Daoy (cell line): Measurements from ENCODE around the gene PRSS33. TPM values are rescaled to one million over a fixed set of nuclear protein-coding genes. Genes with fewer than 3 reads are reported as not detected.

Experiments
- DNase-seq: peaks from one replicate; pipeline ENCODE4 v3.0.0-alpha.2; 2015; ENCODE audit warnings: low read depth
- total RNA-seq: library from RNA; depleted of rRNA; stranded (reverse); fragments of >200 nt; shearing (Covaris generic); gene quantifications from 2 replicates; pipeline ENCODE4 v1.2.3, GENCODE V29; 2014

PRSS33 gene
- total RNA-seq, 1 experiment from 2014 or later, result not detected

DNA sequence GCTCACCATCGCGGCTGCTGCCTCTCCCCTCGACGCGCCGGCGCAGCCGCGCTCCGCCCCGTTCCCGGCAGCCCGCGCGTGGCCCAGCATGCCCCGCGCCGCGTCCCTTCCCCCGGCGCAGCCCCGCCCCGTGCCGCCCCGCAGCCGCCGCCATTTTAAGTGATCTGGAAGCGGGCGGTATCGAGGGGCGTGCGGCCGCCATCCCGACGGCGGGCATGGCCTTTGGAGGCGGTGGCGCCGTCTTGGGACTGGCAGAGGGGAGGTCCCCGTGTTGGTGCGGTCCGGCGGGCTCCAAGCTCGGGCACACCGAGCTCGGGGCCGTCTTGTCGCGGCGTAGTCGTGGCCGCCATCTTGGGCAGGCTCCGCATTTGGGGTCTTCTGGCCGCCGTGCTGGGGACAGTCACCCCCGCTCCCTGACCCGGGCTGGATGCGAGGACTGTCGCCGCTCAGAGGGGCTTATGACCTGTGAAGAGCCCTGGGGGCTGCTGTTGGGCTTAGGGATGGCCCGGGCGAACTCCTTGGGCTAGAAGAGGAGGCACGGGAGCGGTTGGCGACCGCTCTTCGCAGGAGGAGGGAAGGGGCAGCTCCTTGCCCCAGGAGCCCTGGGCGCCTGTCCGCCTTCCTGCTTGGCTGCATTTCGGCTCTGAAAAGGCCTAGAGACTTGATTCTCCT lies 10.0 kb downstream of the PRSS33 start, which contains the start of gene ELOB:
ELOB (minus strand) TSS at position 50 of the 672 bp plus-strand sequence; CDS start at position 9, 41 bp downstream.
- DNase-seq, result peak; percentile 90

DNA sequence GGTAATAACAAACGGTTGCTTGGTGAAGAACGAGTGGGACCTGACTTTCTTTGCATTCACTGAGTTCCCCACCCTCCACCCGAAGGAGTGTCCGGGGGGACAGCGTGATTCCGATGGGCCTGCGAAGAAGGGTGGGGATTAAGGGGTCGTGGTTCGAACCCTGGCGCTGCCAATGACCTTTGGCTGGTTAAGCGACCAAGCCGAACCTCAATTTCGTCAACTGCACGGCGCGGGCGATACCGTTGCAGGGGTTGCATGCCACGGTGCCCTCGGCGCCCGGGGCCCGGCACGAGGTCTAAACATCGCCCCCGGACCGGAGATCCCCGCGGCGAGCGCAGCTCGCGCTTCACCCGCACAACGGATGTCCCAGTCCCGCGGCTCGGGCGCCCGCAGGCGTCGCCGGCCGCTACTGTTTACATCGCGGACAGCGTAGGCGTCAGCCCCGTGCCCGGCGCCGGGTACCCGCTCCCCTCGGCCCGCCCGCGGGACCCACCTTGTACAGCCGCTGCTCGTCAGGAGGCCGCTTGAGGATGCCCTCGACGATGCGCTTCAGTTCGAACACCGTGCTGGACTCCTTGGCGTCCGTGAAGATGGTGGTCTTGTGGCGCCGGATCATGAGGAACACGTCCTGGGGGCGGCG lies 10.7 kb downstream of the PRSS33 start:
- DNase-seq, result no peak

DNA sequence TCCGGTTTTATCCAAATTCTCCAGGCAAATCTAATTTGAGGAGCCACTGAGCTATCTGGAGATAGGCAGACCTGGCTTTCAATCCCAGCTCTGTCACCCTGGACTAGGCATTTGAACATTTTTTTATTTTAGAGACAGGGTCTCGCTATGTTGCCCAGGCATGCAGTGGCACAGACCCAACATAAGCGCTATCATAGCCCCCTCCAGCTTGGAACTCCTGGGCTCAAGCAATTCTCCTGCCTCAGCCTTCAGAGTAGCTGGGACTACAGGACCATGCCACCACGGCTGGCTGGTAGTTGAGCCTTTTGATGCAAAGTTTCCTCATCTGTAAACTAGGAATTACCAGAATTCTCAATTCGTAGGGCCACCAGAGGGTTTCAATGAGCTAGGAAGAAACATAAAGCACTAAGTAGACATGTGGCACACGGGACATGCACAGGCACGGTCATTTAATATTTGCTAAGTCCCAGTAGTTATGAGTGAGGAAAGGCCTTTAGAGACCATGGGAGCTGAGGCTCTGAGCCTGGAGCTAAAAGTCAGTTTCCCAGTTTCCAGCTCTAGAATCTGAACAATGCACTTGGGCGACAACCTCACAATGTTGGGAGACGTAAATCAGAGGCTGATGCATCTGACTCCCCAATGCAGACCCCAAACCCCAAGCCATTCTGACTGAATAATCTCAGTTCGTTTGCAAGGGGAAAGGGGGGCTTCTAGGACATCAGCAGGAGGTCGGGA lies 11.4 kb downstream of the PRSS33 start:
- no peak for DNase-seq

DNA sequence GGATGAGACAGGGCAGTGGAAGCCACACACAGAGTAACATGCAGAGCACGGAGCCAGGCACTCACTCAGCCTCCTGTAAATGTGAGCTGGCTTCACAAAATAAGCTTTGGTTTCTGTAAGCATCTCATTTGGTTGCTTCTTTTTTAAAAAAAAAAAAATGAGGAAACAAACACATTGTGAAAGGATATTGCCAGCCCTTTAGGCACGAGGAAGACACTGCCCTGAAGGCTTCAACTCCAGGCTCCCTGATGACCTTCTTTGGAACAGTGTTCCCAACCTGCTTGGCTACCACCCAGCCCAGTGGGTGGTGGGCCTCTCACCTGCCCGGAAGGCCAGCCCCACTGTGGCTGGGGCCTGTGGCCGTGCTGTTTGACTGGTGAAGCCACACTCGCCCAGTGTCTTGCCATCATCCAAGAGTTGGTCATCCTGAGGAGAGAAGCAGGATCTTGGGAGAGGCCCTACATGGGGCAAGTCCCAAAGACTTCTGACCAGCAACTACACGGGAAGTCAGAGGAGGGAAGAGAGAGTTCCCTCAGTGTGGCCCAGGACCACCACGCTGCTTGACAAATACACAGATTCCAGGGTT lies 12.1 kb downstream of the PRSS33 start:
- no peak for DNase-seq

DNA sequence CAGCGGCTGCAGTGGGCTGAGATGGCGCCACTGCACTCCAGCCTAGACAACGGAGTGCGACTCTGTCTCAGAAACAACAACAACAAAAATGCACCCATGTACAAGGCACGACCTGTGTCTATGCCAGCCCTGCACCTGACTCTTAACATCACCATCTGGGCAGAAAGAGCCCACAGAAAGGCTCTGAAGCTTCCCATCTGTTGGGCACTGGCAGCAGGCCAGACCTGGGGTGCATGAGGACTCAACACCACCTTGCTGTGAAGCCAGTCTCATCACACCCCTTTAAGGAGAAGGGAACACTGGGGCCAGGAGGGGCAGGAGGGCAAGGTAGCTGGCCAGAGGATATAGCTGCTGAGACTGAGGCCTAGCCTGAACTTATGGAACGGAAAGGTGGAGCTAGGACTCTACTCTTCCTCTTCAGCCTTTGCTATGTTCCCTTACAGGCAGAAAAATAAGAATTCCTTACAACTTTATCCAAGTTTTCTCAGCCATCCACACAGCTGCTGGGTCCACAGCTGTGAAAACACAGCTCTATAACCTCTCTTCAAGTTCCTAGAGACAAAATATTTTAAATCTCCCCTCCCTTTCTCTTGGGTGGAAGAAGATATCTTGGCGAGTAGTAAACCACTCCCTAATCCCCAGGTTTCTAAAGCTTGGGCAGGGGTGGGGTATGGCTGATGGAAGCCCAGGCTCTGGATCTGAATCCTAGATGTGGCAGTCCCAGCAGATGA lies 13.0 kb downstream of the PRSS33 start:
- DNase-seq, result no peak

DNA sequence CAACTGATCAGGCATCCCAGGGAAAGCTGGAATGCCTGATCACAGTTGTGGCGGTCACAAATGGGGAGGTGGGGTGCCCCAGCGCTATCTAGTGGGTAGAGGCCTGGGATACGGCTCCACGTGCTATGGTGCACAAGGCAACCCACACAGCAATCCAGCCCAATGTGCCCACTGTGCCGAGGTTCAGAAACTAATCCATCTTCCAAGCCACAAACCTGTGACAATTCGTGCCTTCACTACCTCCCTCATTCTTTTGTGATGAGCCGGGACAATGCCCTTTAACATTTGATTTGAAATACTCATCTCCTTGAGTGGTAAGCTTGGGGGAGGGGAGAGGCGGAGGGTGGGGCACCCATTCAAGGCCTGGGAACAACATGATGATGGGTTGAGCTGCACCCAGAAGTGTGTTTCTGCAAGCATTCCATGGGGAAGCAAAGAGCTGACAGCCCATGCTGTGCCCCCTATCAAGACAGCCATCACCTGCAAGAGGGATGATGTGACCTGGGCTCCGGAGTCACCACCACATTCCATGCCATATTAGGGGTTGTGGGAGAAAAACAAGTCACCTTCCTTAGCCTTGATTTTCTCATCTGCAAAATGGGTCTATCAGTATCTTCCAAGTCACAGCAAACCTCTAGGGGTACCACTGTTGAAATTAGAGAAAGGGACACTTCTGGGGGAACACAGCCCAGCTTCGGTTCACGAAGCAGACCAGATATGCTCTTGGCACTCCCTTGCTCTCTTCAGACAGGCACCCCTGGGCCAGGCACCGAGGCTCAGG lies 14.0 kb downstream of the PRSS33 start:
- DNase-seq, result no peak

DNA sequence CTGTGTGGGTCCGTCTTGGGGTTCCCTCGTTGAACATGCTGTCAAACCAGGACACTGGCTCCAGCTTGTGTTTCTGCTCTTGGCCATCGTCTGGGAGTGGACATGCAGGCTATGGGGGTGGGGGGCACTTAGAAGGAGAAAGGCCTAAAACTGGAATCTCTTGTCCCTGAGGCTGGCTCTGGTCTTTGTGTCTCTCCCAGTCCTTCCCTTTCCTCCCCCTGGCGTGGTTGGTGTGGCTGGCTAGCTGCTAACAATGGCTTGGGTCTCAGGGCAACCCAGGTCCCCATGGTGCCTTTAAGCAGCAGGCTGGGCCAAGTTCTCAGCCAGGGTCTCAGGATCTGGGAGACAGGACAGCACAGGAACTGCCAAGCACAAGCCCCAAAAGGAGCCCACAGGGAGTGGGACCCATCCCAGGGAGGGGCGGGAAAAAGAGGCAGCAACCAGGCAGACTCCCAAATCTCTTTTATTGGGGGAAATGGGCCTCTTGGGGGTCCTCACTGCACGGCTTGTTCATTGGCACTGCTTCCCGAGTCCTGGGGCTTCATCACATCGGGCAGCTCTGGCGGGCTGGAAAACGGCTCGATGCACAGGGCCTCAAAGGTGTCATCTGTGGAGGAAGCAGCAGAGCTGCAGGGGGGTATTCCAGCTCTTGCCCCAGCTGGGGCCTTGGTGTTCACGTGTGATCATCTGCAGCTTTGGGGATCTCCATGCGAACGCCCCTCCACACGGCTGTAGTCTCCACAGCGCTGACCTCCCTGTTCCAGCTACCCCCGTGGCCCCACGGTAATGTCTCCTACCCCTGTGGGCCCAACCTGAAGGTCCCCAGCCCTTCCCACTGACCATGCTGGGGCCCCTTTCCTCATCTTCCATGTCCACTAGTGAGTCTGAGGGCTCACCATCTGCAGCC lies 15.6 kb downstream of the PRSS33 start:
- no peak for DNase-seq

DNA sequence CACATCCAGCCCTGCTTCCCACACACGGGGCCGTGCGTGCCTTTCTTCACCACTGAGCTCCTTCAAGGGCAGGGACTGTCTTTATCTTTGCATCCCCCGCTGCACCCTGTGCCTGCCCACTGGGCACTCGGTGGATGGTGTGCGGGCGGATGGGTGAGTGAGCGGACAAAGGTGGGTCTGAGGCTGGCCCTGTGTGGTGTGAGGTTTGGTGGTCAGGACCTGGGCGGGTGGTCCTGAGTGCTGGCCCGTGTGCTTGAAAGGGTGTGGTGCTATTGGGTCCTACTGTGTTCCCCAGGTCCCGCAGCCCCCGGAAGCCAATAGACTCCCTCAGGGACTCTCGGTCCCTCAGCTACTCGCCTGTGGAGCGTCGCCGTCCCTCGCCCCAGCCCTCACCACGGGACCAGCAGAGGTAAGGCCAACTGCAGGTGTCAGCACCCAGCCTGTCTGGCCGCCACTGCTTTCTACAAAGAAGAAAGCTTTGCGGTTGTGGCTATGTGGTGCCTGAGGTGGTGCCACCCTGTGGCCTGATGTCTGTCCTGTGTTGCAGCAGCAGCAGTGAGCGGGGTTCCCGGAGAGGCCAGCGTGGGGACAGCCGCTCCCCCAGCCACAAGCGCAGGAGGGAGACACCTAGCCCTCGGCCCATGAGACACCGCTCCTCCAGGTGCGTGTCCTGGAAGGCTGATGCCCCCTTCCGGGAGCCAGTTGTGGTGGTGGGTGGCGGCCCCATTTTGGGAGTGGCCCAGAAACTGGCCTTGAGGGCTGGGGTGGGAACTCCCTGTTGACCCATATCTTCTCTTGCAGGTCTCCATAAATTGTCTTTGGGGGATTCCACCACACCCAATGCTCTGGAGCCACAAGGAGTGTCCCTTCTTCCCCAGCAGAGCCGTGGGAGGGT lies 17.1 kb downstream of the PRSS33 start:
- no peak for DNase-seq

DNA sequence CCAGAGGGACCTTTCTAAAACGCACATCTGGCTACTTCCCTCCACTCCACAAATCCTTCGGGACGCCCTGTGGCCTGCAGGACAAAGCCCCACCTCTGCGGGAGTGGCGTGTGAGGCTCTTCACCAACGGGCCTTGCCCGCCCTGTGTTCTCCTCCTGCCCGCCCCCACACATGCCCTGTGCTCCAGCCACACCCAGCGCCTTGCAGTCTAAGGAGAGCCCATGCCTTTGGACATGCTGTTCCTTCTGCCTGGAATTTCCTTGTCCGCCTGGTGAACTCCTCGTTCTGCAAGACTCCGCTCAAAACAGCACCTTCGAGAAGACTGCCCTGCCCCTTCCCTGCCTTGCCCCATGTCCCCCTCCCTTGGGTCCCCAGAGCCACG lies 17.7 kb downstream of the PRSS33 start:
- DNase-seq, result no peak

DNA sequence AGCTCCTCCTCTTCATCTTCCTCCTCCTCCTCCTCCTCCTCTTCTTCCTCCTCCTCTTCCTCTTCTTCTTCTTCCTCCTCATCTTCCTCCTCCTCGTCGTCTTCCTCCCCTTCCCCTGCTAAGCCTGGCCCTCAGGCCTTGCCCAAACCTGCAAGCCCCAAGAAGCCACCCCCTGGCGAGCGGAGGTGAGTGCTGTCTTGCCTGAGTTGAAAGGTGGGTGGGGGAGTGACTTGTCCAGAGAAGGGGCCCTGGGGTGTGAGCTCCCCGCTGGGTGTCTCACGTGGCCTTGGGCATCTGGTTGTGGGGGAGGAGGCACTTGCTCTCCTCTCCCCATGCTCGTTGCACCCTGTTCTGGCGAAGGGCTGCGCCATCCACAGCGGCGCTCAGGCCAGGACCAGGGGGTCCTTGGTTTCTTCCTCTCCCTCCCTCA lies 18.2 kb downstream of the PRSS33 start:
- no peak for DNase-seq

DNA sequence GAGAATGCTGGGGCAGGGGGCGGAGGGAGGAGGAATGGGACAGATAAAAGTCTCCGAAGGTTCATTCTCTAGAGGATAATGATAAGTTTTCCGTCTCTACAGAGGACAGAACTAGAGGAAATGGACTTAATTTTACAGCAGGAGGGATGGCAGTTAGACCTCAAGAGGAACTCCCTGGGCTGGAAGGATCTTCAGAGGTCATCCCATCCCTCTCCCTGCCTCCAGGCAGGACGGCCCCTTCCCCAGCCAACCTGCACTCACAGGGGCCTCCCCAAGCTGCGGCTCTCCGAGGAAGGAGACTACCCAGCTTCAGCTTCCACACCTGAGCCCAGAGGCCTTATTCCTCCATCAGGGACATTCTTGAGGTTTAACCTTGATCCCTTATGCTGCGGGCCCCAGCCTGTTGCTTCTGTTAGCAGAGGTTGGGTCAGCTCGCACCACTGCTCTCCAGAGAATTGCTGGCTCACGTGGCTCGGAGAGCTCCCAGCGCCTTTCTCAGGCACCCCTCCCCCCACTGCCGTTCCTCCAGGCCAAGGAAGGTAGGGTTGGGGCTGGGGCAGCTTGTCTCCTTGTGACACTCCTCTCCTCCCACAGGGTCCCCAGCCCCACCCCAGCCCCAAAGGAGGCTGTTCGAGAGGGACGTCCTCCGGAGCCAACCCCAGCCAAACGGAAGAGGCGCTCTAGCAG lies 18.8 kb downstream of the PRSS33 start:
- DNase-seq, result no peak

DNA sequence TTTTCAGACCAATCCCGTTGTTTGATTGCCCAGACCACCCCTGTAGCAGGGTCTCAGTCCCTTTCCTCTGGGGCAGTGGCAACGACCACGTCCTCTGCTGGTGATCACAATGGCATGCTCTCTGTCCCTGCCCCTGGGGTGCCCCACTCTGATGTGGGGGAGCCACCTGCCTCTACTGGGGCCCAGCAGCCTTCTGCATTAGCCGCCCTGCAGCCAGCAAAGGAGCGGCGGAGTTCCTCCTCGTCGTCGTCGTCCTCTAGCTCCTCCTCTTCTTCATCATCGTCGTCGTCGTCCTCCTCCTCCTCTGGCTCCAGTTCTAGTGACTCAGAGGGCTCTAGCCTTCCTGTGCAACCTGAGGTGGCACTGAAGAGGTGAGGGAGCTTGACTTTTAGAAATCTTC lies 19.5 kb downstream of the PRSS33 start:
- DNase-seq, result no peak

DNA sequence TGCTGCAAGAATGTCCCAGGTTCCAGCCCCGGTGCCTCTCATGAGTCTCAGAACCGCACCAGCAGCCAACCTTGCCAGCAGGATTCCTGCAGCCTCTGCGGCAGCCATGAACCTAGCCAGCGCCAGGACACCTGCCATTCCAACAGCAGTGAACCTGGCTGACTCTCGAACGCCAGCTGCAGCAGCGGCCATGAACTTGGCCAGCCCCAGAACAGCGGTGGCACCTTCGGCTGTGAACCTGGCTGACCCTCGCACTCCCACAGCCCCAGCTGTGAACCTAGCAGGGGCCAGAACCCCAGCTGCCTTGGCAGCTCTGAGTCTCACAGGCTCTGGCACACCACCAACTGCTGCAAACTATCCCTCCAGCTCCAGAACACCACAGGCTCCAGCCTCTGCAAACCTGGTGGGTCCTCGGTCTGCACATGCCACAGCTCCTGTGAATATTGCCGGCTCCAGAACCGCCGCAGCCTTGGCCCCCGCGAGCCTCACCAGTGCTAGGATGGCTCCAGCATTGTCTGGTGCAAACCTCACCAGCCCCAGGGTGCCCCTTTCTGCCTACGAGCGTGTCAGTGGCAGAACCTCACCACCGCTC lies 20.1 kb downstream of the PRSS33 start:
- DNase-seq, result no peak

DNA sequence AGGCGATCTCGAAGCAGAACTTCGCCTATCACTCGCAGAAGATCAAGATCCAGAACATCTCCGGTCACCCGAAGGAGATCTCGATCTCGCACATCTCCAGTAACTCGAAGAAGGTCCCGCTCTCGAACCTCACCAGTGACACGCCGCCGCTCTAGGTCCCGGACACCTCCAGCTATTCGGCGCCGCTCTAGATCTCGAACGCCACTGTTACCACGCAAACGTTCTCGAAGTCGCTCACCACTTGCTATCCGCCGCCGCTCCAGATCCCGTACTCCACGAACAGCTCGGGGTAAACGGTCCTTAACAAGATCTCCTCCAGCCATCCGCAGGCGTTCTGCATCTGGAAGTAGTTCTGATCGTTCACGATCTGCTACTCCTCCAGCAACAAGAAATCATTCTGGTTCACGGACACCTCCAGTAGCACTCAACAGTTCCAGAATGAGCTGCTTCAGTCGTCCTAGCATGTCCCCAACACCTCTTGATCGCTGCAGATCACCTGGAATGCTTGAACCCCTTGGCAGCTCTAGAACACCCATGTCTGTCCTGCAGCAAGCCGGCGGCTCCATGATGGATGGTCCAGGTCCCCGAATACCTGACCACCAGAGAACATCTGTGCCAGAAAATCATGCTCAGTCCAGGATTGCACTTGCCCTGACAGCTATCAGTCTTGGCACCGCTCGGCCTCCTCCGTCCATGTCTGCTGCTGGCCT lies 20.8 kb downstream of the PRSS33 start:
- no peak for DNase-seq

DNA sequence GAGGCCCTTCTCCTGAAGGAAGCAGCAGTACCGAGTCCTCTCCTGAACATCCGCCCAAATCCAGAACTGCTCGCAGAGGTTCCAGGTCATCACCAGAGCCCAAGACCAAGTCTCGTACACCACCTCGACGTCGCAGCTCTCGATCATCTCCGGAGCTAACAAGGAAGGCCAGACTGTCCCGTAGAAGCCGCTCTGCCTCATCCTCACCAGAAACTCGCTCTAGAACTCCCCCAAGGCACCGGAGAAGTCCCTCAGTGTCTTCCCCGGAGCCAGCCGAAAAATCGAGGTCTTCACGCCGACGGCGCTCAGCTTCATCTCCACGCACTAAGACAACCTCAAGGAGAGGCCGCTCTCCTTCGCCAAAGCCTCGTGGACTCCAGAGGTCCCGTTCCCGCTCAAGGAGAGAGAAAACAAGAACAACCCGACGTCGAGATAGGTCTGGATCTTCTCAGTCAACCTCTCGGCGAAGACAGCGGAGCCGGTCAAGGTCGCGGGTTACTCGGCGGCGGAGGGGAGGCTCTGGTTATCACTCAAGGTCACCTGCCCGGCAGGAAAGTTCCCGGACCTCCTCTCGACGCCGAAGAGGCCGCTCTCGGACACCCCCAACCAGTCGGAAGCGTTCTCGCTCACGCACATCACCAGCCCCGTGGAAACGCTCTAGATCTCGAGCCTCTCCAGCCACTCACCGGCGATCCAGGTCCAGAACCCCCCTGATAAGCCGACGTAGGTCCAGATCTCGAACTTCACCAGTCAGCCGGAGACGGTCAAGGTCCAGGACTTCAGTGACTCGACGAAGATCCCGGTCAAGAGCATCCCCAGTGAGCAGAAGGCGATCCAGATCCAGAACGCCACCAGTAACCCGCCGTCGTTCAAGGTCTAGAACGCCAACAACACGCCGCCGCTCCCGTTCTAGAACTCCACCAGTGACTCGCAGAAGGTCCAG lies 21.6 kb downstream of the PRSS33 start:
- no peak for DNase-seq

DNA sequence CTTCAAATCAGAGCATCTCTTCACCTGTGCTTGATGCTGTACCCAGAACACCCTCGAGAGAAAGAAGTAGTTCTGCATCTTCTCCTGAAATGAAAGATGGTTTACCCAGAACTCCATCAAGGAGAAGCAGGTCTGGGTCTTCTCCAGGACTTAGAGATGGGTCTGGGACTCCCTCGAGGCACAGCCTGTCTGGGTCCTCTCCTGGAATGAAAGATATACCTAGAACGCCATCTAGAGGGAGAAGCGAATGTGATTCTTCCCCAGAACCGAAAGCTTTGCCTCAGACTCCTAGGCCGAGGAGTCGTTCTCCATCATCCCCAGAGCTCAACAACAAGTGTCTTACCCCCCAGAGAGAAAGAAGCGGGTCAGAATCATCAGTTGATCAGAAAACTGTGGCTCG lies 22.6 kb downstream of the PRSS33 start:
- no peak for DNase-seq
